ENCODE data around the gene DCPS. TPM values are rescaled to one million over a fixed set of nuclear protein-coding genes. Genes with fewer than 3 reads are reported as not detected.

The DCPS gene
- polyA plus RNA-seq, 1 of the 3 experiments (the other 2 are of a cell fraction), result 48.1 TPM

DNA sequence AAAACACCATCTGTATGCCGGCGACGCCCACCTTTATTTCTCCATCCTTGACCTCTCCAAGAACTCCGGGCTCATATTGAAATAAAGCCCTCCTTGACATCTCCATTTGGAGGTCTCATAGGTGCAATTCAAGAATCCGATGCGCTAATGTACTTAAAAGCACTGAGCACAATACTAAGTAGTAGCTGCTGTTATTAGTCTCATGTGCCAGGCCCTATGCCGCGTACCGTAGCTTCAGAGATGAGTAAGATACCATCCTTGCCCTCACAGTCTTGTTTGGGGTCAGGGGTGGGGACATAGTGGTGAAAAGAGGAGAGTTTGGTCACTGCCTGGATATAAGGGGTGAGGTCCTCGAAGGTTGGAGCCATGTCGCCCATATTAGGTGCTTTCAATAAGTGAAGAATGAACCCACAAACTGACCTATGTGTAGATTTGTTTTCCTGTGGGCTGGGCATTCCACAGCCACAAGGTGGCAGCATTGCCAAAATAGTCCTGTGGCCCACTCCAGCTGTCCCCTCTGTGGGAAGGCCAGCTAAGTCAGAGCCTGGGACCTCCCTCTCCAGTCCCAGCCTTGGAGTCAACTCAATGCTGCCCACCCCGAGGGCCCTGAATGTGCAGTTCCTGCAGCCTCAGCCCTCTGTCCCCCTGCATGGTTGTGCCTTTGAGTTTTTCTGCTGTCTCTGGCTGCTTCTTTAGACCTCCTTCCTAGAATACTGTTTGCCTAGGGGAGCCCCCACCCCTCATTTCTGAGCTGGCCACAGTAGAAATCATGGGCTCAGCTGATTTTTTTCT lies 6.5 kb downstream of the DCPS start (continued):
- TF ChIP-seq IRF3 (IDR thresholded peaks at IDR 0.05; ENCODE audit: low read depth, low read length) (no peak), GABPA (IDR thresholded peaks at IDR 0.05; ENCODE audit: low read depth) (no peak), TAF1 (IDR thresholded peaks at IDR 0.05; ENCODE audit: borderline replicate concordance, low read depth, low read length) (no peak), TEAD4 (IDR thresholded peaks at IDR 0.05; ENCODE audit: borderline replicate concordance, insufficient read depth) (no peak), NRF1 (IDR thresholded peaks at IDR 0.05; ENCODE audit: low read depth, low read length) (no peak), GATA2 (CRISPR knock-in tag; IDR thresholded peaks at IDR 0.05) (no peak), RCOR1 (IDR thresholded peaks at IDR 0.05; ENCODE audit: low read length) (no peak), FOXM1 (IDR thresholded peaks at IDR 0.05; ENCODE audit: low read depth) (no peak), ELF1 (IDR thresholded peaks at IDR 0.05) (no peak), NFIC (IDR thresholded peaks at IDR 0.05; ENCODE audit: borderline replicate concordance) (no peak), RAD21 (IDR thresholded peaks at IDR 0.05; ENCODE audit: low read length) (peak; percentile 98), EP300 (IDR thresholded peaks at IDR 0.05; ENCODE audit: borderline replicate concordance in 1 of 2, low read depth in 1 of 2, low read length in 1 of 2) (no peak), RXRA (IDR thresholded peaks at IDR 0.05; ENCODE audit: borderline replicate concordance, low read depth) (no peak), RFX5 (IDR thresholded peaks at IDR 0.05; ENCODE audit: low read length) (no peak), SMC3 (IDR thresholded peaks at IDR 0.05; ENCODE audit: low read depth, low read length) (peak; percentile 93), TCF12 (IDR thresholded peaks at IDR 0.05) (no peak), SIN3A (IDR thresholded peaks at IDR 0.05; ENCODE audit: borderline replicate concordance, low read depth, low read length) (no peak)
- TF ChIP-seq, protein P1, sequence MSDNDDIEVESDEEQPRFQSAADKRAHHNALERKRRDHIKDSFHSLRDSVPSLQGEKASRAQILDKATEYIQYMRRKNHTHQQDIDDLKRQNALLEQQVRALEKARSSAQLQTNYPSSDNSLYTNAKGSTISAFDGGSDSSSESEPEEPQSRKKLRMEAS (IDR thresholded peaks at IDR 0.05; ENCODE audit: low read depth), result no peak
- TF ChIP-seq, protein P2, sequence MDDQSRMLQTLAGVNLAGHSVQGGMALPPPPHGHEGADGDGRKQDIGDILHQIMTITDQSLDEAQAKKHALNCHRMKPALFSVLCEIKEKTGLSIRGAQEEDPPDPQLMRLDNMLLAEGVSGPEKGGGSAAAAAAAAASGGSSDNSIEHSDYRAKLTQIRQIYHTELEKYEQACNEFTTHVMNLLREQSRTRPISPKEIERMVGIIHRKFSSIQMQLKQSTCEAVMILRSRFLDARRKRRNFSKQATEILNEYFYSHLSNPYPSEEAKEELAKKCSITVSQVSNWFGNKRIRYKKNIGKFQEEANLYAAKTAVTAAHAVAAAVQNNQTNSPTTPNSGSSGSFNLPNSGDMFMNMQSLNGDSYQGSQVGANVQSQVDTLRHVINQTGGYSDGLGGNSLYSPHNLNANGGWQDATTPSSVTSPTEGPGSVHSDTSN (IDR thresholded peaks at IDR 0.05), result no peak

DNA sequence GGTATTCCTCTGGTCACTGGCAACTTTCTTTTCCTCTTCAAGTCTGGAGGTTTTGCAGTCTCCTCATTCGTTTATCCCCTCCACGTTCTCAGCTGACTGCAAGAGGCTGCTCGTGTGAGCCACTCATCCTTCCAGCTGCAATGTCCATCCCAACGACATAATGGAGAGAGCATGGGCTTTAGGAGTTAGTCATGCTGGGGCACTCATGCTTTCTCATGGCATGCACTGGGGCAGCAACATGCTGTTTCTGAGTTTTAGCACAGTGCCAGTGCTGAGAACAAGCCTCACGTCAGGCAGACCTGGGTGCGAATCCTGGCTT lies 7.1 kb downstream of the DCPS start:
- 82% methylated on average over 5 of the region's 6 CpGs for WGBS (ENCODE audit: low lambda C conversion rate)
- H3K79me2 ChIP-seq (ENCODE audit: insufficient read depth), result no peaks in the 10 kb centered on the region
- peaks cover 4% of the 10 kb centered on the region in 2 experiments; a peak in 2 of 4 replicates for H3K4me1 ChIP-seq (ENCODE audit: control insufficient read depth in 1 of 2, insufficient read depth in 2 of 2, low read depth in 1 of 2, low read length in 1 of 2)
- no peak for DNase-seq
- H3K9me3 ChIP-seq, result no peaks in the 10 kb centered on the region
- no peaks in the 10 kb centered on the region for H4K20me1 ChIP-seq (ENCODE audit: insufficient read depth)
- H2AFZ ChIP-seq (ENCODE audit: low read depth), result no peak overlapping the region
- H3K27me3 ChIP-seq (ENCODE audit: insufficient read depth), result no peaks in the 10 kb centered on the region
- no peak overlapping the region for H3K9ac ChIP-seq
- H3K9me2 ChIP-seq, result no peaks in the 10 kb centered on the region
- H3K4me3 ChIP-seq (ENCODE audit: low read depth in 2 of 2, low read length in 1 of 2), result no peak overlapping the region
- H3K27ac ChIP-seq (ENCODE audit: low read depth in 2 of 2, low read length in 1 of 2), result no peak overlapping the region
- ChIA-PET POLR2A (interaction anchor here (1.6 kb wide), 1 partner anchor 170 kb away, joined by 12 read pairs; no protein-coding TSS in a partner anchor), CTCF (interaction anchor here (0.6 to 10.0 kb wide), 51 partner anchors 8 to 1035 kb away, joined by 3 to 172 read pairs (median 5); partner anchors contain the start of genes ST3GAL4 and TIRAP)
- peak overlapping the region; percentile 25; the same call in 1 of the 2 replicates for H3K4me2 ChIP-seq
- H3K36me3 ChIP-seq (replicated peaks in 1 of 2; ENCODE audit: control insufficient read depth in 1 of 2, insufficient read depth in 2 of 2, low read length in 1 of 2), result peaks cover 6 to 11% of the 10 kb centered on the region in 2 experiments
- H3F3A ChIP-seq (replicated peaks; ENCODE audit: insufficient read depth), result peaks cover 18% of the 10 kb centered on the region
- TF ChIP-seq, protein P2 (IDR thresholded peaks at IDR 0.05), result no peak
- TF ChIP-seq ELF1 (IDR thresholded peaks at IDR 0.05) (no peak), RXRA (IDR thresholded peaks at IDR 0.05; ENCODE audit: borderline replicate concordance, low read depth) (no peak), EP300 (IDR thresholded peaks at IDR 0.05; ENCODE audit: borderline replicate concordance in 1 of 2, low read depth in 1 of 2, low read length in 1 of 2) (no peak), MXI1 (IDR thresholded peaks at IDR 0.05; ENCODE audit: low read depth, low read length) (no peak), TAF1 (IDR thresholded peaks at IDR 0.05; ENCODE audit: borderline replicate concordance, low read depth, low read length) (no peak), IRF3 (IDR thresholded peaks at IDR 0.05; ENCODE audit: low read depth, low read length) (no peak), GATA2 (CRISPR knock-in tag; IDR thresholded peaks at IDR 0.05) (no peak)
- TF ChIP-seq, protein P3, sequence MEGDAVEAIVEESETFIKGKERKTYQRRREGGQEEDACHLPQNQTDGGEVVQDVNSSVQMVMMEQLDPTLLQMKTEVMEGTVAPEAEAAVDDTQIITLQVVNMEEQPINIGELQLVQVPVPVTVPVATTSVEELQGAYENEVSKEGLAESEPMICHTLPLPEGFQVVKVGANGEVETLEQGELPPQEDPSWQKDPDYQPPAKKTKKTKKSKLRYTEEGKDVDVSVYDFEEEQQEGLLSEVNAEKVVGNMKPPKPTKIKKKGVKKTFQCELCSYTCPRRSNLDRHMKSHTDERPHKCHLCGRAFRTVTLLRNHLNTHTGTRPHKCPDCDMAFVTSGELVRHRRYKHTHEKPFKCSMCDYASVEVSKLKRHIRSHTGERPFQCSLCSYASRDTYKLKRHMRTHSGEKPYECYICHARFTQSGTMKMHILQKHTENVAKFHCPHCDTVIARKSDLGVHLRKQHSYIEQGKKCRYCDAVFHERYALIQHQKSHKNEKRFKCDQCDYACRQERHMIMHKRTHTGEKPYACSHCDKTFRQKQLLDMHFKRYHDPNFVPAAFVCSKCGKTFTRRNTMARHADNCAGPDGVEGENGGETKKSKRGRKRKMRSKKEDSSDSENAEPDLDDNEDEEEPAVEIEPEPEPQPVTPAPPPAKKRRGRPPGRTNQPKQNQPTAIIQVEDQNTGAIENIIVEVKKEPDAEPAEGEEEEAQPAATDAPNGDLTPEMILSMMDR (IDR thresholded peaks at IDR 0.05), result no peak

Measured in SK-N-SH (cell line).